Measurements from ENCODE around the gene OR1C1. TPM values are rescaled to one million over a fixed set of nuclear protein-coding genes. Genes with fewer than 3 reads are reported as not detected.
"Not testable (repeated sequence)": the region's sequence is repeated elsewhere in the genome, so short reads cannot be mapped to it uniquely, and the experiment has no call there.

Gene OR1C1
- total RNA-seq, 2 experiments from 2014 or later: not detected

DNA sequence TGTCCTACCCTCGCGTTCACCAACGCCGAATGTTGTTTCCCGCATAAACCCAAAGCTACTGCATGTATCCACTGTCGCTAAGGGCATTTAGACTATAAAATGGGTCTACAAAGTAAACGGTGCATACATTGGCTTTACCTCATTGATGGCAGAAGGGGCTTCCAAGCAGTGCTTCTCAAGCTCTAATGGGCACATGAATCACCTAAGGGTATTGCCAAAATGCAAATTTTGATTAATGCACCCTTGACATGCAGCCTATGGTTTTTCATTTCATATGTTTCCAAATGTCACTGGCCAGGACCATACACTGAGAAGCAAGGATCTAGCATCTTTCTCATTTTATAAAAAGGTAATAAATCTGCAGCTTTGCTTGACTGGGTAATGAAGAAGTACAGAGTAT is 46.6 kb downstream of the OR1C1 start:
- Mint-ChIP-seq H3K9me3 (peaks cover 4% of the 10 kb centered on the region), H3K36me3 (ENCODE audit: low read depth) (no peaks in the 10 kb centered on the region), H3K27ac (no peak overlapping the region), H3K27me3 (no peaks in the 10 kb centered on the region), H3K4me3 (no peak overlapping the region), H3K4me1 (no peaks in the 10 kb centered on the region)
- no peak for DNase-seq
- ChIA-PET CTCF (no interaction called here), POLR2A (no interaction called here)

DNA sequence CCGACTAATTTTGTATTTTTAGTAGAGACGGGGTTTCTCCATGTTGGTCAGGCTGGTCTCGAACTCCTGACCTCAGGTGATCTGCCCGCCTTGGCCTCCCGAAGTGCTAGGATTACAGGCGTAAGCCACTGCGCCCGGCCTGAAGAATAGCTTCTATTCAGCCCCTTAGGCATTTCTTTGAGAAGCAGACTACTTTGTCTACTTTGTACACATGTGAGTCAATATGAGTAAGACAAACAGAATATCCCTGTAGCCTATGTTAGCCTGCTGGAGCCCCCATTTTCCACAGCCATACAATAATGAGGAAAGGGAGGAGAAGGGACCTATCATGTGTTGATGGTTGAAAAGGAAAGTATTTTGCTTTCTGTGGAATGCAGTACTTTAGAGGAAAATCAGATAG is 49.7 kb downstream of the OR1C1 start:
- H3K4me1 Mint-ChIP-seq; H3K27ac Mint-ChIP-seq; DNase-seq; H3K36me3 Mint-ChIP-seq (ENCODE audit: low read depth); H3K9me3 Mint-ChIP-seq; POLR2A ChIA-PET; H3K27me3 Mint-ChIP-seq; CTCF ChIA-PET; H3K4me3 Mint-ChIP-seq: not testable (repeated sequence)

Other genes with a start within 250 kb of the OR1C1 start
- not detected for gene OR2C3, start 224.1 kb downstream of the OR1C1 start, total RNA-seq
- not detected for gene GCSAML, start 211.4 kb downstream of the OR1C1 start, total RNA-seq
- gene OR2G2, start 172.2 kb downstream of the OR1C1 start, total RNA-seq: not detected
- not detected for gene OR2G3, start 155.0 kb downstream of the OR1C1 start, total RNA-seq
- gene OR13G1, start 80.8 kb downstream of the OR1C1 start, total RNA-seq: not detected
- gene OR6F1, start 43.9 kb downstream of the OR1C1 start, total RNA-seq: not detected
- gene OR14K1, start 21.9 kb downstream of the OR1C1 start, total RNA-seq: not detected
- not detected for gene OR14A2, start 12.4 kb downstream of the OR1C1 start, total RNA-seq
- not detected for gene OR14A16, start 63.6 kb upstream of the OR1C1 start, total RNA-seq
- not detected for gene OR11L1, start 81.3 kb upstream of the OR1C1 start, total RNA-seq
- gene TRIM58, start 96.6 kb upstream of the OR1C1 start, total RNA-seq: under 1 TPM; 0.58 to 0.73 TPM
- under 1 TPM in 1 of 2 experiments, not detected in 1; 0.30 TPM for gene OR2W3, start 135.0 kb upstream of the OR1C1 start, total RNA-seq
- not detected for gene OR2T8, start 159.7 kb upstream of the OR1C1 start, total RNA-seq
- gene OR2AJ1, start 164.3 kb upstream of the OR1C1 start, total RNA-seq: not detected
- gene OR2L8, start 188.3 kb upstream of the OR1C1 start, total RNA-seq: not detected
- not detected for gene OR2AK2, start 204.7 kb upstream of the OR1C1 start, total RNA-seq

All from activated CD4-positive, alpha-beta memory T cell treated with anti-CD3 and anti-CD28 coated beads, Interleukin-2, amount 10 ng/mL, durations not matched to agents 7 days and 5 days (primary cell).